GM19025 (cell line): ENCODE data around the gene ARHGEF28.

Experiments
- ATAC-seq: cut with Tn5 transposase; IDR thresholded peaks from one replicate; pipeline ENCODE4 v1.9.1; 2021; ENCODE audit warnings: mild to moderate bottlenecking, low read depth, moderate library complexity; ENCODE audit not compliant: unreplicated experiment

Gene ARHGEF28

GRCh38 chr5:73946278-73946677 lies 320.3 kb downstream of the ARHGEF28 start:
- no peak for ATAC-seq

DNA sequence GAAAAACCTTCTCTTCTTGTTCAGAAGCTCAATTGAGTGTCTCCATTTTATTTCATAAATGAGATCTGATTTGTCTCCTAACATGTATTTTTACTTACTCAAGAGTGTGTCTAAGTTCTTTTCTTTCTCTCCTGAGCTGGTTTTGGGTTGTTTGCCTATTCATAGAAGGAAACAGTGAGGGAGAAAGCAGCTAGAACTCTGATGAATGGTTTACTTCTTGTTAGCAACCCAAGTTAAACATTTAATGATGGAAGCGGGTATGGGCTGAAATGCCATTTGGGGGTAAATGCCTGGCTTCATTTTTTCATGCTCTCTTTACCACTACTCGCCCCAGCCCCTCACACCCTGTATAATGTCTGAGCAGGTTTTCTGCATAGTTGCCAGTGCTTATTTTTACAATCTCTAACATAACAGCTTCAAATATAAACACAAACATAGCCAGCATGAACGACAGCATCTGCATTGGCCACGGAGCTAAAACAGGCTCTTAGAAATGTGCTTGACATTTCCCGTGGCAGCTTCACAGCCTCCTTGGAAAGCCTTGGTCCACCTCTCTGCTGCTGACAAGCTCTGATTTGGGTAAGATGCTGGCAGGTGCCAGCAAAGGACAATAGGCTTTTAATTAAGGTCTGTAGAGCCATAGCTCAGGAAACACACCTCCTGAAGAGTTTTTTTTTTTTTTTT lies 321.1 kb downstream of the ARHGEF28 start:
- ATAC-seq: no peak

- no peak for ATAC-seq
These were observed 322.1 kb downstream of the ARHGEF28 start for GRCh38 chr5:73947906-73948640.

DNA sequence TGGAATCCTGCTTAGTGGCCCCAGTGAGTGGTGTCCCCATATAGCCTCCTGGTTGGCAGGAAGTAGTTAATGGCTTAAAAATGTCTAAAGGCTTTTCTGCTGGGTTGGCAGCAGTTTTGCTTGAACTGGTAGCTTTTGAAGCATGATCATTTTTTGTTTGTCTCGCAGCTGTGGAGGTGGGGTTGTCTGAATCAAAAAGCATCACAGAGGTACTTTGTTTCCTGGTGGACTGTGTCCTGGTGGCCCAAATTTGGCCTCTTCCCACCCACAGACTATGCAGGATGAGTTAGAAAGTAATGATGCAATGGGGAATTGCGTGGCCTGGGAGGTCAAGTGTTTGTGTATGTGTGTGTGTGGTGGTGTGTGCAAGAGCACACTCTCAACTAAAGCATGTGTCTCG lies 322.7 kb downstream of the ARHGEF28 start:
- ATAC-seq: no peak

DNA sequence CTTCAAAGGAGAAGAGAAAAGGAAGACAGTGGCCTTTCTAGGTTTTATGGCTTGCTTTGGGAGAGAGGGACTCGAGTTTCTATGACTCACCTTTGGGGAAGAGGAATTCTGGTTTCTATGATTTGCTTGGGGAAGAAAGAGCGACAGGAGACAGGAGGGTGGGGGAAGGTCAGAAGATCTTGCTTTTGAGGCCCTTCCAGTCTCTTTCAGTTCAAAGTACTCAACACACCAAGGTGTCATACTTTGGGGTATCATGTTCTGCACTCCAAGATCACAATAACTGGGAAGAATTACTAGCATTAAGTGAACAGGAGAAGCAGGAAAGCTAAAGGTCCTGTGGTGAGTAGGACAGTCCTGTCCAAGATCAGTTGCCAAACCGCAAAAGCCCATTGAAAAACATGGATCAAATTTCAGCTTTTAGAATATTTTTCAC lies 324.5 kb downstream of the ARHGEF28 start:
- no peak for ATAC-seq

- no peak for ATAC-seq
These were observed 325.0 kb downstream of the ARHGEF28 start for GRCh38 chr5:73950912-73951430.

DNA sequence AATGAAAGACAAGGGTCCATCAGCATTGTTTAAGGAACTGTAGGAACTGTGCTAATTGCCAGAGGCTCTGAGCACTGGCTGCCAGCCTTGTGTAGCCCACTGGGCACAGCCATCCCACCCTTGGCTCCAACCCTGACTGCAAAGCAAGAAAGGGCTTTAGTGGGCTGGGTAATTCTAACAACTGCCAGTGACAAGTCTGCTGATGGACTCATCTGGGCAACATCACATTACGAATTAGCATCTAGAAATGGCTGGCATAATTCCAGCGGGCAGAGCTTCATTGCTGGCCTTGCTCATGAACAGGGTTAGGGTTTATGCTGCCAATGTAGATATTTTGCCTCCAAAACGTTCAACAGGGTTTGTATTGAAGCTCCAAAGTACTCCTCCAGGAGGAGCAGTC lies 326.9 kb downstream of the ARHGEF28 start:
- no peak for ATAC-seq

DNA sequence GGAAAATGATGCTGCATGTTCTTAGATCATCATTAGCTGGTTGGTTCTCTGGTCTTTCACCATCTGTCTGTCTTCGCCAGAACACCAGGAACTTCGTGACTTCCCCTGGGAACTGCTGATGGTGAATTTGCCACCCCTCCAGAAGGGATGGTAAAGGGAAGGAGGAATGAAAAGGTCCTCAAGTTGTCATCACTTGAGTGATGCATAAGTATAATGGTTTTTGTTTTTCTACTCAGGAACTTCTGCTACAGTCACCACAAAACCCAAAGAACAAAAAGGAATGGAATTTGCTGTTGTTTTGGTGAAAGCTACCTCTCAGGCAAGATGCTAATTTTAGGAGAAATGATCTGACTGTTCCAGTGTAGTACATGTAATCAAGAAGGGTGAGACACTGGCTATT lies 328.4 kb downstream of the ARHGEF28 start:
- ATAC-seq: no peak

GRCh38 chr5:73955271-73955846 lies 329.4 kb downstream of the ARHGEF28 start:
- ATAC-seq: no peak

GRCh38 chr5:73957397-73958001 lies 331.5 kb downstream of the ARHGEF28 start:
- no peak for ATAC-seq

DNA sequence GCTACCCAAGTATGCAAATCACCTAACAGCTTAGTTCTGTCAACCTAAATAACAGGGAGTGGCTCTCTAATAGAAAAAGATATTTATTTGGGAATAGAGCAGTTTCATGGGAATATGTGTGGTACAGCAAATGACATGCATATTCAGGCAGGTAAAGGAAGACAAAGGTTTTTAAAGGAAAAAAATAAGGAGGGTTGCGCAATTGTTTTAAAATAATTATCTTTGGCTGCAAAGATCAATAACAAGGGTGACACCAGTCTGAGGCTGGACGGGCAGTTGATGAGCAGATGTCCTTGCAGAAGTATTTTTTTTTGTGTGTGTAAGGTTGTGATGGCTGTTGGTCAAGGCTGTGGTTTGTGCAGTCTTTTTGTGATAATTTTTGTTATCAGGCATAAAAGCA lies 332.0 kb downstream of the ARHGEF28 start:
- ATAC-seq: no peak

DNA sequence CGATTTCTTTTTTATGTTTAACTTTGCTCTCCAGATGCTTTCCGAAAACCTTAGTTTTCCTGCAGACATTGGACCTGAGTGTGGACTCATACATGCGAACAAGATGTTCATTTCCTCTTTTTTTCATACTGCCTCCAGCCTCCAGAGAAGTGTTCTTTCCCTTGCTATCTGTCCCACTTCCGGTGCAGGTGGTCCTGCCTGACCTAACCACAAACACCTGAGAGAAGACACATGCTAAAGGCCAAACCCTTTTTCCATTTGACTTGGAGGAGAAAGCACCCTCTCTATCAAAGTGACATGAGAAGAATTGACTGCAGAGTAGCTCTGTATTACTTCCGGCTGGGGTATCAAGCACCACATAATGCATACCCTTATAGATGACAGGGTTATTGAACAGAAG lies 334.0 kb downstream of the ARHGEF28 start:
- ATAC-seq: no peak

GRCh38 chr5:73960426-73960825 lies 334.4 kb downstream of the ARHGEF28 start:
- ATAC-seq: no peak

- ATAC-seq: no peak
These were observed 336.9 kb downstream of the ARHGEF28 start for GRCh38 chr5:73962801-73963425.

GRCh38 chr5:73964352-73964865 lies 338.4 kb downstream of the ARHGEF28 start:
- no peak for ATAC-seq

DNA sequence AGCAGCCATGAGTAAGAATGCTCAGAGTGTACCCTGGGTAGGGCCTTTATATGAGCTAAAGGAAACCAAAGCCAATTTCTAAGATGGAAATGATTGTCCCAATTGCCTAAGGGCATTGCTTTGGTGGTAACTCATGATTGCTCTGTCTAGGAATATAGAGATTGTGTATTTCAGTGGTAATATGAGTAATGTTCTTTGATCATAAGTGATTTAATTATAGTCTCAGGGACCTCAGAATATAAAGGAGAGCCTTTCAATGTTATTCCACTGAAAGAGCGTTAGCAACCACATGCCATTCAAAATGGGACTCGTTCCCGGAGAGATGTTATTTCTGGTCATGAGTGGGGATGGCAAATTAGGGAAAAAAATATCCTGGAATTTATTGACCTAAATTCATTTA lies 340.5 kb downstream of the ARHGEF28 start:
- ATAC-seq: no peak

DNA sequence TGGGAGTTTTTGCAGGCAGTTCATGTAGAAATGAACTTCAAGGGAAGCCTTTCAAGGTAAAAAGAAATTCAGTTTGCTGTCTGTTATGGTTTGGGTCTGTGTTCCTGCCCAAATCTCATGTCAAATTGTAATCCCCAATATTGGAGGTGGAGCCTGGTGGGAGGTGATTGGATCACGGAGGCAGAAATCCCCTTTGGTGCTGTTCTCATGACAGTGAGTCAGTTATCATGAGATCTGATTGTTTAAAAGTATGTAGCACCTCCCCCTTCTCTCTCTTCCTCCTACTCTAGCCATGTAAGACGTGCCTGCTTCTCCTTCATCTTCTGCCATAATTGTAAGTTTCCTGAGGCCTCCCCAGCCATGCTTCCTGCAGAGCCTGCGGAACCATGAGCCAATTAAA lies 341.4 kb downstream of the ARHGEF28 start:
- ATAC-seq: no peak

DNA sequence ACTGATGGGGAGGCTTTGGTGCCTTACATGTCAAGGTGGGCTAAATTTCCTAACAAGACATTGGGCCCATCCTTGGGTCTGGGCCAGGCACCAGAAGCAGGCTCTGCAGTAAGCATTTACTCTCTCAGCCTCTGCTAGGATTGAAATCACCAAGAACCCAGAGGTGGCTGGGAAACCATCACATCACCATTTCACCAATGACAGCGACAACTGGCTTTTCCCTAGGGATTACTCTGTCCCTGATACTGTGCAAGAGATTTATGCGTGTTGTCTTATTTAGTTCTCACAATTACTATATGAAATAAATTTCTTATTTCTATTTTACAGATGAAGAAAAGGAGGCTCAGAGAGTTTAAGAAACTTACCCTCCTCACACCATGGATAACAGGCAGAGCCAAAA lies 342.2 kb downstream of the ARHGEF28 start:
- ATAC-seq: no peak

GRCh38 chr5:73968729-73969128 lies 342.7 kb downstream of the ARHGEF28 start:
- no peak for ATAC-seq

GRCh38 chr5:73969195-73970036 lies 343.4 kb downstream of the ARHGEF28 start:
- ATAC-seq: no peak
